HEK293 (cell line): Measurements from ENCODE around the gene ADCY3.

Source experiments
- YY1 ChIP-seq: fragments of 450-650 bp; formaldehyde crosslinking; IDR thresholded peaks from 2 replicates; pipeline ENCODE4 v1.5.1; 2018; ENCODE audit warnings: missing biosample characterization, missing genetic modification characterization
- ZBTB1 ChIP-seq: fragments of 450-650 bp; formaldehyde crosslinking; IDR thresholded peaks from 2 replicates; pipeline ENCODE4 v1.5.1; 2016; ENCODE audit warnings: missing biosample characterization, missing genetic modification characterization
- ZBTB48 ChIP-seq: fragments of 450-650 bp; formaldehyde crosslinking; IDR thresholded peaks from 2 replicates; pipeline ENCODE4 v1.5.1; 2016; ENCODE audit warnings: missing biosample characterization, missing genetic modification characterization
- TF ChIP-seq, protein P1 (sequence below): fragments of 450-650 bp; formaldehyde crosslinking; IDR thresholded peaks from 2 replicates; pipeline ENCODE4 v1.5.1; 2016; ENCODE audit warnings: missing biosample characterization, missing genetic modification characterization
- TF ChIP-seq, protein P2 (sequence below): fragments of 450-650 bp; formaldehyde crosslinking; IDR thresholded peaks from 2 replicates; pipeline ENCODE4 v1.5.1; 2016; ENCODE audit warnings: missing biosample characterization, missing genetic modification characterization, low read depth

DNA sequence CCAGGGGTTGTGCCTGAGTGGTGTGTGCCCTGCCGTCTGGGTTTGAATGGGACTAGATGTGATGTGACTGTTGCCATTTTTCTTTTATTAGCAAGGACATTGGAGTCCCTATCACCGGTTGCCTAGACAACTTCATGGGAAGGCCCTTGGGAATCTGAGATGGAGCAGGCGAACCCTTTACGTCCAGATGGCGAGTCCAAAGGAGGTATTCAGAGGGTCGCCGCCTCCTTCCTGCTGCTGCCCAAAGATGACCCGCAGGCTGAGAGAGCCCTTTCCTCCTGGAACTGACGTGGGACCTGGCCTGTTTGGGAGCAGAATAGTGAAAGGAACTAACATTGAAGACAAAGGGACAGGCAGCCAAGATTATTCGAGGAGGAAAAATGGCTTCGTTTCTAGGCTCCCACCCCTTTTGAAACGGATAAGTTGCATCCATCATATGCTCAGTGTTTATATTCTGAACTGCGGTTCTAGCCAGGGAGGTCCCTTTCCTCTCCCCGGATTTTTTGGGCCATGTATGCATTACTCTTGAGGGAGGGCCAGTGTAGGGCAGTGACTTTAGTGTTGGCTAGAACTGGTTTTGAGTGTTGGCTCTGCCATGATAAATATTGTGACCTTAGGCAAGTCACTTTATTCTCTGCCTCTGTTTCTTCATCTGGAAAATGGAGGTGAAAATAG lies 126.1 kb downstream of the ADCY3 start:
- TF ChIP-seq, protein P1, sequence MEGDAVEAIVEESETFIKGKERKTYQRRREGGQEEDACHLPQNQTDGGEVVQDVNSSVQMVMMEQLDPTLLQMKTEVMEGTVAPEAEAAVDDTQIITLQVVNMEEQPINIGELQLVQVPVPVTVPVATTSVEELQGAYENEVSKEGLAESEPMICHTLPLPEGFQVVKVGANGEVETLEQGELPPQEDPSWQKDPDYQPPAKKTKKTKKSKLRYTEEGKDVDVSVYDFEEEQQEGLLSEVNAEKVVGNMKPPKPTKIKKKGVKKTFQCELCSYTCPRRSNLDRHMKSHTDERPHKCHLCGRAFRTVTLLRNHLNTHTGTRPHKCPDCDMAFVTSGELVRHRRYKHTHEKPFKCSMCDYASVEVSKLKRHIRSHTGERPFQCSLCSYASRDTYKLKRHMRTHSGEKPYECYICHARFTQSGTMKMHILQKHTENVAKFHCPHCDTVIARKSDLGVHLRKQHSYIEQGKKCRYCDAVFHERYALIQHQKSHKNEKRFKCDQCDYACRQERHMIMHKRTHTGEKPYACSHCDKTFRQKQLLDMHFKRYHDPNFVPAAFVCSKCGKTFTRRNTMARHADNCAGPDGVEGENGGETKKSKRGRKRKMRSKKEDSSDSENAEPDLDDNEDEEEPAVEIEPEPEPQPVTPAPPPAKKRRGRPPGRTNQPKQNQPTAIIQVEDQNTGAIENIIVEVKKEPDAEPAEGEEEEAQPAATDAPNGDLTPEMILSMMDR (tag by site-specific recombination) = no peak
- no peak for TF ChIP-seq ZBTB48 (tag by site-specific recombination)
- no peak for TF ChIP-seq ZBTB1 (tag by site-specific recombination)
- no peak for TF ChIP-seq YY1 (tag by site-specific recombination)
- TF ChIP-seq, protein P2, sequence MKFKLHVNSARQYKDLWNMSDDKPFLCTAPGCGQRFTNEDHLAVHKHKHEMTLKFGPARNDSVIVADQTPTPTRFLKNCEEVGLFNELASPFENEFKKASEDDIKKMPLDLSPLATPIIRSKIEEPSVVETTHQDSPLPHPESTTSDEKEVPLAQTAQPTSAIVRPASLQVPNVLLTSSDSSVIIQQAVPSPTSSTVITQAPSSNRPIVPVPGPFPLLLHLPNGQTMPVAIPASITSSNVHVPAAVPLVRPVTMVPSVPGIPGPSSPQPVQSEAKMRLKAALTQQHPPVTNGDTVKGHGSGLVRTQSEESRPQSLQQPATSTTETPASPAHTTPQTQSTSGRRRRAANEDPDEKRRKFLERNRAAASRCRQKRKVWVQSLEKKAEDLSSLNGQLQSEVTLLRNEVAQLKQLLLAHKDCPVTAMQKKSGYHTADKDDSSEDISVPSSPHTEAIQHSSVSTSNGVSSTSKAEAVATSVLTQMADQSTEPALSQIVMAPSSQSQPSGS = no peak
